SK-N-SH treated with all-trans-retinoic acid at 6 μM for 48 hours (cell line): ENCODE measurements around the gene NLGN2.

Source experiments
- ATAC-seq: fragments of 200-7000 bp; cut with Tn5 transposase; 3 replicates; pipeline ENCODE4 v1.9.1; 2020; ENCODE audit warnings: mild to moderate bottlenecking, moderate library complexity
- BACH2 ChIP-seq: fragments of 250-450 bp; sonication (Bioruptor Pico); IDR thresholded peaks from 2 replicates; pipeline ENCODE4 v1.9.0; 2021; ENCODE audit warnings: mild to moderate bottlenecking, borderline replicate concordance
- CREB5 ChIP-seq: fragments of 250-450 bp; sonication (Bioruptor Pico); IDR thresholded peaks from 2 replicates; pipeline ENCODE4 v1.5.1; 2020; ENCODE audit warnings: low read depth, mild to moderate bottlenecking, moderate library complexity
- CSDC2 ChIP-seq: fragments of 250-450 bp; sonication (Bioruptor Pico); IDR thresholded peaks from 2 replicates; pipeline ENCODE4 v1.5.0; 2020; ENCODE audit warnings: mild to moderate bottlenecking, moderate library complexity
- CSRNP3 ChIP-seq: fragments of 250-450 bp; sonication (Bioruptor Pico); IDR thresholded peaks from 2 replicates; pipeline ENCODE4 v1.5.1; 2021; ENCODE audit warnings: mild to moderate bottlenecking, moderate library complexity
- ESRRG ChIP-seq: fragments of 250-450 bp; sonication (Bioruptor Pico); IDR thresholded peaks from 2 replicates; pipeline ENCODE4 v1.6.1; 2021; ENCODE audit warnings: mild to moderate bottlenecking
- GLIS3 ChIP-seq: fragments of 250-450 bp; sonication (Bioruptor Pico); IDR thresholded peaks from 2 replicates; pipeline ENCODE4 v1.5.0; 2020; ENCODE audit warnings: mild to moderate bottlenecking, moderate library complexity
- ISL1 ChIP-seq: fragments of 250-450 bp; sonication (Bioruptor Pico); IDR thresholded peaks from 2 replicates; pipeline ENCODE4 v2.1.2; 2022; ENCODE audit warnings: mild to moderate bottlenecking, moderate library complexity
- OSR1 ChIP-seq: fragments of 250-450 bp; sonication (Bioruptor Pico); IDR thresholded peaks from 2 replicates; pipeline ENCODE4 v1.8.0; 2022; ENCODE audit warnings: moderate library complexity, mild to moderate bottlenecking, inconsistent platforms
- PATZ1 ChIP-seq: fragments of 250-450 bp; sonication (Bioruptor Pico); IDR thresholded peaks from 2 replicates; pipeline ENCODE4 v1.8.0; 2020; ENCODE audit warnings: mild to moderate bottlenecking, moderate library complexity, borderline replicate concordance
- POU6F1 ChIP-seq: fragments of 250-450 bp; sonication (Bioruptor Pico); IDR thresholded peaks from 2 replicates; pipeline ENCODE4 v1.8.0; 2021; ENCODE audit warnings: low read depth, mild to moderate bottlenecking, moderate library complexity, borderline replicate concordance
- RARB ChIP-seq: fragments of 250-450 bp; sonication (Bioruptor Pico); IDR thresholded peaks from 2 replicates; pipeline ENCODE4 v1.8.0; 2021; ENCODE audit warnings: mild to moderate bottlenecking, moderate library complexity
- SNAI2 ChIP-seq: fragments of 250-450 bp; sonication (Bioruptor Pico); IDR thresholded peaks from 2 replicates; pipeline ENCODE4 v1.5.0; 2020; ENCODE audit warnings: mild to moderate bottlenecking, moderate library complexity
- TCF4 ChIP-seq: fragments of 250-450 bp; sonication (Bioruptor Pico); IDR thresholded peaks from 2 replicates; pipeline ENCODE4 v1.8.0; 2021; ENCODE audit warnings: mild to moderate bottlenecking, moderate library complexity, borderline replicate concordance
- TOX ChIP-seq: fragments of 250-450 bp; sonication (Bioruptor Pico); IDR thresholded peaks from 2 replicates; pipeline ENCODE4 v1.8.0; 2021; ENCODE audit warnings: mild to moderate bottlenecking, moderate library complexity, borderline replicate concordance
- TSHZ2 ChIP-seq: fragments of 250-450 bp; sonication (Bioruptor Pico); IDR thresholded peaks from 2 replicates; pipeline ENCODE4 v1.5.0; 2020; ENCODE audit warnings: mild to moderate bottlenecking, moderate library complexity
- ZC3H10 ChIP-seq: fragments of 250-450 bp; sonication (Bioruptor Pico); IDR thresholded peaks from 2 replicates; pipeline ENCODE4 v1.5.1; 2021; ENCODE audit warnings: mild to moderate bottlenecking, moderate library complexity
- ZFP3 ChIP-seq: fragments of 250-450 bp; sonication (Bioruptor Pico); IDR thresholded peaks from 2 replicates; pipeline ENCODE4 v1.5.0; 2020; ENCODE audit warnings: mild to moderate bottlenecking, moderate library complexity
- ZFP30 ChIP-seq: fragments of 450-650 bp; formaldehyde crosslinking; IDR thresholded peaks from 2 replicates; pipeline ENCODE4 v1.5.0; 2022; ENCODE audit warnings: mild to moderate bottlenecking, moderate library complexity
- ZNF565 ChIP-seq: fragments of 450-650 bp; formaldehyde crosslinking; conservative IDR thresholded peaks from 2 replicates; pipeline ENCODE4 v1.5.0; 2020; ENCODE audit warnings: low read depth, mild to moderate bottlenecking, moderate library complexity
- ZNF70 ChIP-seq: fragments of 450-650 bp; formaldehyde crosslinking; IDR thresholded peaks from 2 replicates; pipeline ENCODE4 v1.5.0; 2020; ENCODE audit warnings: mild to moderate bottlenecking, moderate library complexity
- ZNF8 ChIP-seq: fragments of 450-650 bp; formaldehyde crosslinking; IDR thresholded peaks from 2 replicates; pipeline ENCODE4 v1.5.0; 2020; ENCODE audit warnings: mild to moderate bottlenecking, moderate library complexity

Gene NLGN2

GRCh38 chr17:7425316-7425715 lies 17.7 kb downstream of the NLGN2 start, which contains the start of gene SPEM2:
Gene SPEM2, plus strand, starts transcription at chr17:7425616. Its CDS starts 73 bp downstream, at chr17:7425689.
- no peak for ATAC-seq
- no peak for TF ChIP-seq CSRNP3 (CRISPR knock-in tag)
- TF ChIP-seq ZNF565 (CRISPR knock-in tag) = no peak
- TF ChIP-seq ESRRG (CRISPR knock-in tag) = no peak
- TF ChIP-seq BACH2 (CRISPR knock-in tag) = no peak
- TF ChIP-seq ZNF8 (CRISPR knock-in tag) = no peak
- no peak for TF ChIP-seq ZNF70 (CRISPR knock-in tag)
- no peak for TF ChIP-seq RARB (CRISPR knock-in tag)
- no peak for TF ChIP-seq PATZ1 (CRISPR knock-in tag)
- no peak for TF ChIP-seq CREB5 (CRISPR knock-in tag)
- no peak for TF ChIP-seq TOX (CRISPR knock-in tag)
- TF ChIP-seq CSDC2 (CRISPR knock-in tag) = no peak
- TF ChIP-seq SNAI2 (CRISPR knock-in tag) = no peak
- TF ChIP-seq ZC3H10 (CRISPR knock-in tag) = no peak
- no peak for TF ChIP-seq ZFP3
- TF ChIP-seq POU6F1 = no peak
- TF ChIP-seq GLIS3 (CRISPR knock-in tag) = no peak

GRCh38 chr17:7425756-7426155 lies 18.1 kb downstream of the NLGN2 start:
- ATAC-seq = no peak
- TF ChIP-seq GLIS3 (CRISPR knock-in tag) (no peak), ZC3H10 (CRISPR knock-in tag) (no peak), PATZ1 (CRISPR knock-in tag) (no peak), ISL1 (no peak), ESRRG (CRISPR knock-in tag) (no peak), BACH2 (CRISPR knock-in tag) (no peak), SNAI2 (CRISPR knock-in tag) (no peak), POU6F1 (no peak), ZNF565 (CRISPR knock-in tag) (no peak), ZFP3 (no peak), CREB5 (CRISPR knock-in tag) (no peak), TSHZ2 (CRISPR knock-in tag) (no peak), ZNF8 (CRISPR knock-in tag) (no peak), OSR1 (CRISPR knock-in tag) (no peak), ZFP30 (CRISPR knock-in tag) (no peak), CSDC2 (CRISPR knock-in tag) (no peak), CSRNP3 (CRISPR knock-in tag) (no peak), TCF4 (CRISPR knock-in tag) (no peak)
